MCF 10A (cell line): ENCODE data around the gene ZSCAN10. TPM values are rescaled to one million over a fixed set of nuclear protein-coding genes. Genes with fewer than 3 reads are reported as not detected.

Source experiments
- BruUV-seq: library from RNA; stranded (reverse); fragments of 400-500 nt; replicated peaks from 2 replicates; lab custom pipeline; 2021; lab: Mats Ljungman, UMichigan
- CTCF ChIA-PET: fragments of 300-600 bp; sonication (Branson Sonifier 250); formaldehyde crosslinking; extraction: SDS; loops from one replicate; lab custom pipeline; 2021; ENCODE audit warnings: antibody characterized with exemption, inconsistent platforms; lab: Yijun Ruan, JAX
- POLR2A ChIA-PET: fragments of 300-600, 350-650 bp; sonication (Branson Sonifier 250); formaldehyde crosslinking; extraction: SDS; loops from one replicate; lab custom pipeline; 2020; ENCODE audit warnings: antibody characterized with exemption, inconsistent platforms; lab: Yijun Ruan, JAX
- DNase-seq: peaks from one replicate; pipeline ENCODE4 v3.0.0-alpha.2; 2018; ENCODE audit not compliant: unreplicated experiment
- H3K27ac Mint-ChIP-seq: one replicate; pipeline ENCODE4 v1.8.0; 2022; ENCODE audit warnings: mild to moderate bottlenecking, low read depth, mixed read lengths; ENCODE audit not compliant: unreplicated experiment
- H3K27me3 Mint-ChIP-seq: one replicate; pipeline ENCODE4 v1.8.0; 2022; ENCODE audit warnings: mixed read lengths; ENCODE audit not compliant: insufficient read depth, unreplicated experiment
- H3K36me3 Mint-ChIP-seq: one replicate; pipeline ENCODE4 v1.8.0; 2022; ENCODE audit warnings: mild to moderate bottlenecking, moderate library complexity, mixed read lengths; ENCODE audit not compliant: insufficient read depth, unreplicated experiment
- H3K4me1 Mint-ChIP-seq: one replicate; pipeline ENCODE4 v1.8.0; 2022; ENCODE audit warnings: mixed read lengths; ENCODE audit not compliant: insufficient read depth, unreplicated experiment
- H3K4me3 Mint-ChIP-seq: one replicate; pipeline ENCODE4 v1.8.0; 2022; ENCODE audit warnings: mild to moderate bottlenecking, moderate library complexity, mixed read lengths; ENCODE audit not compliant: unreplicated experiment
- H3K9me3 Mint-ChIP-seq: one replicate; pipeline ENCODE4 v1.8.0; 2022; ENCODE audit warnings: mixed read lengths; ENCODE audit not compliant: unreplicated experiment
- CTCF ChIP-seq: fragments of 200-600 bp; IDR thresholded peaks from one replicate; pipeline ENCODE4 v1.8.0; 2022; ENCODE audit warnings: antibody characterized with exemption, mild to moderate bottlenecking; ENCODE audit not compliant: unreplicated experiment
- intact Hi-C: fragments of 100-400 bp; cut with micrococcal nuclease; formaldehyde crosslinking; loops from 2 replicates; pipeline ENCODE4 v1.14.1; 2022
- total RNA-seq: library from RNA; stranded (reverse); gene quantifications from 2 replicates; pipeline ENCODE4 v1.2.3, GENCODE V29; 2022

The ZSCAN10 gene
- total RNA-seq, 1 experiment from 2014 or later: 0.49 TPM

GRCh38 chr16:3147046-3147756 lies 48.1 kb upstream of the ZSCAN10 start:
- H3K36me3 Mint-ChIP-seq: peaks cover 24% of the 10 kb centered on the region
- ChIA-PET CTCF (interaction anchor here (0.8 to 6.8 kb wide), 3 partner anchors 16 to 25 kb away, joined by 3 to 75 read pairs (median 4); partner anchors contain the start of gene ZNF213), POLR2A (interaction anchor here (0.6 to 4.6 kb wide), 3 partner anchors 13 to 1035 kb away, joined by 4 to 105 read pairs (median 5); partner anchors contain the start of gene ZNF213)
- H3K4me3 Mint-ChIP-seq: no peak overlapping the region
- intact Hi-C loops: no loop called here
- BruUV-seq: no TSS peak
- no peaks in the 10 kb centered on the region for H3K27me3 Mint-ChIP-seq
- no peak for DNase-seq
- peaks cover 3% of the 10 kb centered on the region for H3K4me1 Mint-ChIP-seq
- no peak for TF ChIP-seq CTCF
- H3K9me3 Mint-ChIP-seq: no peaks in the 10 kb centered on the region
- no peak overlapping the region for H3K27ac Mint-ChIP-seq

- Mint-ChIP-seq H3K4me1 (no peaks in the 10 kb centered on the region), H3K4me3 (no peak overlapping the region), H3K36me3 (peaks cover 25% of the 10 kb centered on the region), H3K27me3 (no peaks in the 10 kb centered on the region), H3K27ac (no peak overlapping the region), H3K9me3 (no peaks in the 10 kb centered on the region)
- ChIA-PET CTCF (interaction anchor here (2.8 kb wide), 1 partner anchor 16 kb away, joined by 17 read pairs; no protein-coding TSS in a partner anchor), POLR2A (interaction anchor here (4.1 kb wide), 1 partner anchor 11 kb away, joined by 24 read pairs; the partner anchor contains the start of gene ZNF213)
- no TSS peak for BruUV-seq
- no peak for DNase-seq
- intact Hi-C loops: no loop called here
- no peak for TF ChIP-seq CTCF
These were observed 46.6 kb upstream of the ZSCAN10 start for GRCh38 chr16:3145660-3146059.

- no peak for TF ChIP-seq CTCF
- DNase-seq: no peak
- Mint-ChIP-seq H3K4me1 (no peaks in the 10 kb centered on the region), H3K27me3 (no peaks in the 10 kb centered on the region), H3K4me3 (no peak overlapping the region), H3K36me3 (peaks cover 23% of the 10 kb centered on the region), H3K27ac (no peak overlapping the region), H3K9me3 (no peaks in the 10 kb centered on the region)
- ChIA-PET CTCF (interaction anchor here (2.8 kb wide), 1 partner anchor 16 kb away, joined by 17 read pairs; no protein-coding TSS in a partner anchor), POLR2A (interaction anchor here (4.1 kb wide), 1 partner anchor 10 kb away, joined by 24 read pairs; the partner anchor contains the start of gene ZNF213)
- intact Hi-C loops: no loop called here
- BruUV-seq: no TSS peak
These were observed 46.1 kb upstream of the ZSCAN10 start for GRCh38 chr16:3145151-3145550.

- no peak for DNase-seq
- CTCF ChIA-PET: interaction anchor here (2.8 kb wide), 1 partner anchor 15 kb away, joined by 17 read pairs; no protein-coding TSS in a partner anchor
These were observed 45.4 kb upstream of the ZSCAN10 start for GRCh38 chr16:3144321-3144983.

More at GRCh38 chr16:3144321-3144983, 45.4 kb upstream of the ZSCAN10 start:
- Mint-ChIP-seq H3K9me3 (no peaks in the 10 kb centered on the region), H3K27ac (no peak overlapping the region), H3K27me3 (no peaks in the 10 kb centered on the region), H3K36me3 (peaks cover 26% of the 10 kb centered on the region), H3K4me3 (no peak overlapping the region), H3K4me1 (no peaks in the 10 kb centered on the region)
- intact Hi-C loops: no loop called here
- POLR2A ChIA-PET: interaction anchor here (4.1 kb wide), 1 partner anchor 10 kb away, joined by 24 read pairs; the partner anchor contains the start of gene ZNF213
- no peak for TF ChIP-seq CTCF
- no TSS peak for BruUV-seq
